Fibroblast of mammary gland (primary cell): ENCODE results near the gene GH1.
A peak's percentile ranks its signal among the peaks of the same experiment; 100 is the strongest.

Source experiments
- DNase-seq: peaks from one replicate; pipeline ENCODE4 v3.0.0-alpha.2; 2010; ENCODE audit warnings: low read depth
- H3K4me3 ChIP-seq: 2 replicates; pipeline ENCODE4 v1.5.1; 2011; ENCODE audit warnings: low read depth, mild to moderate bottlenecking, low read length, moderate library complexity; ENCODE audit not compliant: control insufficient read depth
- CTCF ChIP-seq: conservative IDR thresholded peaks from 2 replicates; pipeline ENCODE4 v1.5.1; 2011; ENCODE audit warnings: low read depth, low read length, inconsistent platforms; ENCODE audit not compliant: control insufficient read depth, insufficient read depth

Gene GH1

GRCh38 chr17:63960006-63960405 lies 41.4 kb upstream of the GH1 start:
- H3K4me3 ChIP-seq: no peak overlapping the region
- TF ChIP-seq CTCF: no peak
- DNase-seq: no peak

GRCh38 chr17:63956296-63956920 lies 37.8 kb upstream of the GH1 start:
- TF ChIP-seq CTCF: no peak
- DNase-seq: peak; percentile 52
- H3K4me3 ChIP-seq: no peak overlapping the region

- no peak for DNase-seq
- no peak for TF ChIP-seq CTCF
- H3K4me3 ChIP-seq: no peak overlapping the region
Measured at GRCh38 chr17:63955791-63956190, 37.2 kb upstream of the GH1 start.

GRCh38 chr17:63955232-63955631 lies 36.6 kb upstream of the GH1 start:
- DNase-seq: no peak
- no peak for TF ChIP-seq CTCF
- H3K4me3 ChIP-seq: no peak overlapping the region

- no peak for TF ChIP-seq CTCF
- DNase-seq: no peak
- H3K4me3 ChIP-seq: no peak overlapping the region
Measured at GRCh38 chr17:63954402-63955063, 35.9 kb upstream of the GH1 start.

GRCh38 chr17:63950940-63951907 lies 32.6 kb upstream of the GH1 start:
- DNase-seq: no peak
- no peak overlapping the region for H3K4me3 ChIP-seq
- TF ChIP-seq CTCF: peak; percentile 15
